Liver (tissue), 9 donors: Measurements from ENCODE around the gene HOXD8. TPM values are rescaled to one million over a fixed set of nuclear protein-coding genes. Genes with fewer than 3 reads are reported as not detected.

ENCODE experiments used
- DNase-seq: peaks from one replicate; pipeline ENCODE4 v3.0.0-alpha.2; 2017; ENCODE audit warnings: low spot score
- H3K27ac ChIP-seq, 2 donors: one replicate each; pipeline ENCODE4 v1.7.0; 2013; ENCODE audit warnings: inconsistent platforms in 2 of 2, low read length in 2 of 2, control low read depth in 1 of 2, low read depth in 1 of 2, mild to moderate bottlenecking in 1 of 2
- H3K27me3 ChIP-seq, 4 donors: one replicate each; pipeline versions ENCODE4 v1.6.1 to v1.7.0; 2013; ENCODE audit warnings: low read length in 3 of 4, inconsistent platforms in 1 of 4, mild to moderate bottlenecking in 1 of 4, moderate library complexity in 1 of 4; ENCODE audit not compliant: control insufficient read depth in 4 of 4, insufficient read depth in 4 of 4
- H3K36me3 ChIP-seq, 4 donors: one replicate each; pipeline versions ENCODE4 v1.6.1 to v1.7.0; 2013; ENCODE audit warnings: low read length in 3 of 4, mild to moderate bottlenecking in 3 of 4, low read depth in 1 of 4, moderate library complexity in 1 of 4; ENCODE audit not compliant: control insufficient read depth in 4 of 4, insufficient read depth in 3 of 4
- H3K4me1 ChIP-seq, 4 donors: one replicate each; pipeline versions ENCODE4 v1.6.1 to v1.7.0; 2013; ENCODE audit warnings: low read length in 3 of 4, mild to moderate bottlenecking in 3 of 4, moderate library complexity in 1 of 4; ENCODE audit not compliant: control insufficient read depth in 4 of 4, insufficient read depth in 4 of 4
- H3K4me3 ChIP-seq, 3 donors: one replicate each; pipeline versions ENCODE4 v1.6.1 to v1.7.0; 2013; ENCODE audit warnings: low read length in 3 of 3, control low read depth in 1 of 3, low read depth in 1 of 3, mild to moderate bottlenecking in 1 of 3
- H3K9ac ChIP-seq, 2 donors: one replicate each; pipeline ENCODE4 v1.7.0; 2013; ENCODE audit warnings: low read length in 2 of 2, mild to moderate bottlenecking in 2 of 2, moderate library complexity in 2 of 2, control low read depth in 1 of 2, low read depth in 1 of 2
- H3K9me3 ChIP-seq, 4 donors: one replicate each; pipeline versions ENCODE4 v1.6.1 to v1.7.0; 2013; ENCODE audit warnings: low read length in 3 of 4; ENCODE audit not compliant: control insufficient read depth in 4 of 4
- EGR1 ChIP-seq, 2 donors: IDR thresholded peaks; 2 replicates each; pipeline ENCODE4 v1.6.1; 2016 to 2018; ENCODE audit warnings: antibody characterized with exemption in 2 of 2, low read depth in 2 of 2
- FOXA1 ChIP-seq: IDR thresholded peaks from 2 replicates; pipeline ENCODE4 v1.6.1; 2016; ENCODE audit warnings: antibody characterized with exemption
- FOXA2 ChIP-seq: IDR thresholded peaks from 2 replicates; pipeline ENCODE4 v1.6.1; 2016; ENCODE audit warnings: antibody characterized with exemption
- HNF4A ChIP-seq, 2 donors: conservative IDR thresholded peaks; 2 replicates each; pipeline ENCODE4 v1.6.1; 2016; ENCODE audit warnings: antibody characterized with exemption in 2 of 2, mild to moderate bottlenecking in 2 of 2
- HNF4G ChIP-seq: IDR thresholded peaks from 2 replicates; pipeline ENCODE4 v1.6.1; 2016; ENCODE audit warnings: antibody characterized with exemption
- JUND ChIP-seq, 2 donors: IDR thresholded peaks; 2 replicates each; pipeline ENCODE4 v1.6.1; 2016; ENCODE audit warnings: antibody characterized with exemption in 2 of 2
- NR2F2 ChIP-seq: IDR thresholded peaks from 2 replicates; pipeline ENCODE4 v1.6.1; 2016; ENCODE audit warnings: antibody characterized with exemption
- RAD21 ChIP-seq, 2 donors: IDR thresholded peaks; 2 replicates each; pipeline ENCODE4 v1.6.1; 2016; ENCODE audit warnings: antibody characterized with exemption in 2 of 2, mild to moderate bottlenecking in 2 of 2
- SP1 ChIP-seq: IDR thresholded peaks from 2 replicates; pipeline ENCODE4 v1.6.1; 2018; ENCODE audit warnings: antibody characterized with exemption, mild to moderate bottlenecking
- YY1 ChIP-seq: IDR thresholded peaks from 2 replicates; pipeline ENCODE4 v1.6.1; 2016; ENCODE audit warnings: antibody characterized with exemption, mild to moderate bottlenecking
- WGBS: extraction: QIAGEN DNeasy Blood & Tissue Kit; methylation state at CpG from one replicate; pipeline ENCODE4 v1.1.7; 2013; 5-methylcytosine and 5-hydroxymethylcytosine counted together
- polyA plus RNA-seq, 2 donors: library from polyadenylated mRNA; stranded (reverse) in 1 of 2; unstranded in 1 of 2; fragments of 200-250 nt in 1 of 2; fragments of >200 nt in 1 of 2; fragmentation: Nextera tagmentation in 1 of 2; extraction: Ambion mirVana in 1 of 2; gene quantifications; one replicate each; pipeline versions ENCODE4 v1.2.1 to v1.2.3, GENCODE V29; 2013 to 2015
- total RNA-seq, 2 donors: library from RNA; depleted of rRNA; stranded (reverse); fragments of >200 nt; gene quantifications; one replicate each; pipeline ENCODE4 v1.2.3, GENCODE V29; 2014
- TF ChIP-seq, protein P1 (sequence below): fragments of 150-350 bp; IDR thresholded peaks from 2 replicates; pipeline ENCODE4 v1.5.1; 2017; ENCODE audit warnings: improper control_type of control experiment, low read depth, low read length; ENCODE audit not compliant: missing input control
- TF ChIP-seq, protein P2 (sequence below): IDR thresholded peaks from 2 replicates; pipeline ENCODE4 v1.6.1; 2016; ENCODE audit warnings: antibody characterized with exemption
- TF ChIP-seq, protein P3 (sequence below): IDR thresholded peaks from 2 replicates; pipeline ENCODE4 v1.6.1; 2016; ENCODE audit warnings: antibody characterized with exemption
- donor health status: healthy.
- donor health status: healthy.
- donor health status: healthy.
- donor health status: healthy.
- donor health status: healthy.

Gene HOXD8
- total and polyA plus RNA-seq, 4 donors = 0.06 to 0.19 (median 0.08) TPM; not detected in 1

DNA sequence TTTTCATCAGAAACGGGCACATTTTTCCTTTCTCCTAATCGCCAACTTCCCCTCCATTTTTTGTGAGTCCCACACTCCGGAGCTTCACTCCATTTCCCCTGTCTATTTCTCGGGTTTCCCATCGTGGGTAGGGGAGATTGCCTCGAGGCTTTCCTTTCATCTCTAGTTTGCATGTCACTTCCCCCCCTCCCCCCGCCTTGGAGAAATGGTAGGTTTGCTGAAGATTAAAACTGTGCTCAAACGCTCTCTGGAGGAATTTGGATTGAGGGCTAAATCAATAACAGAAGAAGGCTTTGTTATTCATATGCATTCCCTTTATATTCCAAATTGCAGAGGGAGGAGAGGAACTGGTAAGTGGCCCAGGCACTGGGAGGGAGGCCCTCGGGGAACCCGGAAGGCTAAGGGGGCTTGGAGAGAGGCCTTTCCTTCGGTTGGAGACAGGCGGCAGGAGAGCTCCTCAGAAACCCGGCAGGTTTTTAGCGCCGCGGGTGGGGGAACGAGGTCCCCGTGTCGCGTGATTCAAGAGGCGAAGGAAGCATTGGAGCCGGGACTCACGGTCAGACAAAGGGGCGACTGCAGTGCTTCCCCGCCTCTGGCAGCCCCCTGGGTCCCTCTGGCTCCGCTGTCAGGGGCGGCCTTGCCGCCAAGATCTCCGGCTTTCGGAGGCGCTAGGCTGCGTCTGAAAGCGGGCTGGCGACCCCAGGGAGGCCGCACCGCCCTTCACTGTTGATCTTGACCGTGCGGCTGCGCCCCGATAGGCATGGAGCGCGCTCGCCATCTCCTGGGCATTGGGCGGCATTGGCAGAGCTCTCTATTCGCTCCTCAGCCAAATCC, 32.3 kb upstream of the HOXD8 start:
- TF ChIP-seq SP1 (no peak), NR2F2 (no peak), YY1 (no peak), HNF4G (no peak), RAD21 (IDR thresholded peaks at IDR 0.05) (peak; percentile 86 to 90)
- TF ChIP-seq, protein P1, sequence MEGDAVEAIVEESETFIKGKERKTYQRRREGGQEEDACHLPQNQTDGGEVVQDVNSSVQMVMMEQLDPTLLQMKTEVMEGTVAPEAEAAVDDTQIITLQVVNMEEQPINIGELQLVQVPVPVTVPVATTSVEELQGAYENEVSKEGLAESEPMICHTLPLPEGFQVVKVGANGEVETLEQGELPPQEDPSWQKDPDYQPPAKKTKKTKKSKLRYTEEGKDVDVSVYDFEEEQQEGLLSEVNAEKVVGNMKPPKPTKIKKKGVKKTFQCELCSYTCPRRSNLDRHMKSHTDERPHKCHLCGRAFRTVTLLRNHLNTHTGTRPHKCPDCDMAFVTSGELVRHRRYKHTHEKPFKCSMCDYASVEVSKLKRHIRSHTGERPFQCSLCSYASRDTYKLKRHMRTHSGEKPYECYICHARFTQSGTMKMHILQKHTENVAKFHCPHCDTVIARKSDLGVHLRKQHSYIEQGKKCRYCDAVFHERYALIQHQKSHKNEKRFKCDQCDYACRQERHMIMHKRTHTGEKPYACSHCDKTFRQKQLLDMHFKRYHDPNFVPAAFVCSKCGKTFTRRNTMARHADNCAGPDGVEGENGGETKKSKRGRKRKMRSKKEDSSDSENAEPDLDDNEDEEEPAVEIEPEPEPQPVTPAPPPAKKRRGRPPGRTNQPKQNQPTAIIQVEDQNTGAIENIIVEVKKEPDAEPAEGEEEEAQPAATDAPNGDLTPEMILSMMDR = peak; percentile 77
- no peak overlapping the region for H3K9ac ChIP-seq
- peaks cover 9 to 24% (median 18%) of the 10 kb centered on the region in 4 donors for H3K4me1 ChIP-seq
- H3K36me3 ChIP-seq = no peaks in the 10 kb centered on the region
- H3K27me3 ChIP-seq = peaks cover 16 to 65% (median 33%) of the 10 kb centered on the region in 4 donors
- DNase-seq = peak; percentile 56
- H3K4me3 ChIP-seq = peak overlapping the region; percentile 12 to 50 (median 38)
- H3K9me3 ChIP-seq = peaks cover 0 to 4% (median 2%) of the 10 kb centered on the region in 4 donors
- WGBS = 2% methylated on average over 45 of the region's 45 CpGs
- no peak overlapping the region for H3K27ac ChIP-seq

DNA sequence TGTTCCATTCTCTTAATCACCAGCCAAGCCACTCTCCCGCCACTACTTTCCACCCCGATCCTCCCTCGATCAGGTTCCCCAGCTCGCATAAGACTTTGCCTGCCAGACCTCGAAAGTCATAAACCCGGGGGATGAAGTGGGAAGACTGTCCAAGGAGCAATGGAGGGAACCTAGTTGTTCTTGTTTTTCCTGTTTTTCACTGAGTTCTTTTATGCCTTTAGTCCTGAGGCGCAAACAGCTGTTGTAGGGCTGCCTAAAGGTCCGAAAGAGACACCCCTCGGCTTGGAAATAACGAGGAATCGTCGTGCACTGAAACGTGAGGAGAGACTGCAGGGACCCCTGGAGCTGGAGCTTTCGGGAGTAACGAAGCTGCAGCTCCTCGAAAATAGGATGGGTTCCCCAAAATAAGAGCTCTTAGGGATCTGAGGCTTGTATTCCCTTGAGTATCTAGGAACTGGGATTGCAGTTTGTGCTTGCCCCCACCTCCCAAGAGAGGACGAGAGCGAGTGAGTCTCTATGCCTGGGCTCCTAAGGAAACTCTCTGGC, 31.6 kb upstream of the HOXD8 start:
- Histone ChIP-seq H3K4me3 (no peak overlapping the region), H3K4me1 (peaks cover 5 to 22% (median 17%) of the 10 kb centered on the region in 4 donors)
- WGBS = 5% methylated on average over 18 of the region's 18 CpGs

DNA sequence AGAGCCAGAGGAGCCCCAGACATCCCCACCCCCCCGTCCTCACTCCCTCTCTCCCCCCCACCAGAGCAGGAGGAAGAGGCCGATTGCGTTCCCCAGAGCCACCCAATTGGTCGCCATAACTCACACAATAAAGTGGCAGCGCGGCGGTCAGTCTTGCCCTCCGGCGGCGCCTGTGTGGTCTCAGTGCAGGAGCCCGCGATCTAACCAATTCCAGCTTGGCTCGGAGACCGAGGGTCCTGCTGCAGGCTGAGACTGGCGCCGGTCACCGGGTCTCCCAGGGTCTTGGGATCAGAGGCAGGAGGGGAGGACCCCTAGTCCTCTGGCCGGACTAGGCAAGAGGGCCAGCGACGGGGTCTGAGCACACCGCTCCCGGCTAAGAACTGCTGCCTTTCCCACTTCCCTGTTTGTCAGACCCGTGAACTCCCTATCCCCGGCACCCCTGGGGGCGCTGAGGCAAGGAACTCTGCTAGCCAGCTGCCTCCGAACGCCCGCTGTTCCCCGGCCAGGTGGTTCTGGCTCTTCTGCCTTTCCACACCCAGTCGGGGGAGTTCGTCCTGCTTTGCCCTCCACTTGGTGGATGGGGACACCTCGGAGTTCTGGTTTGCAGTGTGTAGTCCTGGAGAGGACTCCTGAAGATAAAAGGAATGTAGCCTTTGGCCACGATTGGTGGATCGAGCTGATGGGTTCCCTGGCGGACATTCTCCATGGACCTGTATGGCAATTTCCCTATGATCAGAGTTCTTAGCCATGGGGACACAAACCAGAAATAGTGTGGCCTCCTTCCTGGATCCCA, 30.9 kb upstream of the HOXD8 start:
- H3K36me3 ChIP-seq = no peaks in the 10 kb centered on the region
- TF ChIP-seq, protein P2, sequence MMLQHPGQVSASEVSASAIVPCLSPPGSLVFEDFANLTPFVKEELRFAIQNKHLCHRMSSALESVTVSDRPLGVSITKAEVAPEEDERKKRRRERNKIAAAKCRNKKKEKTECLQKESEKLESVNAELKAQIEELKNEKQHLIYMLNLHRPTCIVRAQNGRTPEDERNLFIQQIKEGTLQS = no peak
- no peak for TF ChIP-seq HNF4A (conservative IDR thresholded peaks at IDR 0.05)
- no peak for TF ChIP-seq HNF4G
- TF ChIP-seq EGR1 (IDR thresholded peaks at IDR 0.05; ENCODE audit: low read depth in 2 of 2) = no peak
- no peak for TF ChIP-seq FOXA1
- TF ChIP-seq JUND (IDR thresholded peaks at IDR 0.05) = no peak
- H3K9ac ChIP-seq = no peak overlapping the region
- no peak overlapping the region for H3K27ac ChIP-seq
- H3K4me1 ChIP-seq = peaks cover 1 to 17% (median 14%) of the 10 kb centered on the region in 4 donors
- peaks cover 0 to 4% (median 2%) of the 10 kb centered on the region in 4 donors for H3K9me3 ChIP-seq
- DNase-seq = no peak
- 7% methylated on average over 35 of the region's 35 CpGs for WGBS
- peaks cover 7 to 68% (median 36%) of the 10 kb centered on the region in 4 donors for H3K27me3 ChIP-seq
- no peak overlapping the region for H3K4me3 ChIP-seq

More for the DNA sequence above, 31.6 kb upstream of the HOXD8 start:
- Histone ChIP-seq H3K9me3 (peaks cover 0 to 4% (median 2%) of the 10 kb centered on the region in 4 donors), H3K27me3 (peaks cover 11 to 72% (median 37%) of the 10 kb centered on the region in 4 donors), H3K9ac (no peak overlapping the region), H3K36me3 (no peaks in the 10 kb centered on the region), H3K27ac (no peak overlapping the region)
- no peak for DNase-seq
- TF ChIP-seq, protein P3, sequence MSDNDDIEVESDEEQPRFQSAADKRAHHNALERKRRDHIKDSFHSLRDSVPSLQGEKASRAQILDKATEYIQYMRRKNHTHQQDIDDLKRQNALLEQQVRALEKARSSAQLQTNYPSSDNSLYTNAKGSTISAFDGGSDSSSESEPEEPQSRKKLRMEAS = no peak
- TF ChIP-seq FOXA2 = no peak
- no peak for TF ChIP-seq FOXA1
